WTC11 (cell line): ENCODE data around the gene THUMPD3. TPM values are rescaled to one million over a fixed set of nuclear protein-coding genes. Genes with fewer than 3 reads are reported as not detected.

Experiments
- ATAC-seq: fragments of 200-7000 bp; cut with Tn5 transposase; 2 replicates; pipeline ENCODE4 v1.10.0; 2021; ENCODE audit warnings: mild to moderate bottlenecking, moderate library complexity
- CTCF ChIA-PET: fragments of 300-600 bp; sonication (Branson Sonifier 250); formaldehyde crosslinking; loops from one replicate; lab custom pipeline; 2021; ENCODE audit warnings: antibody characterized with exemption; lab: Charles Lee
- POLR2A ChIA-PET: fragments of 350-600 bp; sonication (Branson Sonifier 250); formaldehyde crosslinking; loops from one replicate; lab custom pipeline; 2021; ENCODE audit warnings: antibody characterized with exemption; lab: Charles Lee
- DNase-seq: peaks from one replicate; pipeline ENCODE4 v3.0.0; 2021; ENCODE audit warnings: low spot score
- H3K27ac Mint-ChIP-seq: 2 replicates; pipeline ENCODE4 v1.8.0; 2021; ENCODE audit warnings: mixed read lengths
- H3K27me3 Mint-ChIP-seq: 2 replicates; pipeline ENCODE4 v1.8.0; 2021; ENCODE audit warnings: low read depth, mild to moderate bottlenecking, moderate library complexity, mixed read lengths
- H3K36me3 Mint-ChIP-seq: 2 replicates; pipeline ENCODE4 v1.8.0; 2021; ENCODE audit warnings: mixed read lengths
- H3K4me1 Mint-ChIP-seq: 2 replicates; pipeline ENCODE4 v1.8.0; 2022; ENCODE audit warnings: mixed read lengths
- H3K4me3 Mint-ChIP-seq: 2 replicates; pipeline ENCODE4 v1.8.0; 2021; ENCODE audit warnings: mild to moderate bottlenecking, moderate library complexity, mixed read lengths
- H3K9me3 Mint-ChIP-seq: 2 replicates; pipeline ENCODE4 v1.8.0; 2021; ENCODE audit warnings: mixed read lengths
- ATF2 ChIP-seq: sonication (generic); formaldehyde crosslinking; IDR thresholded peaks from 2 replicates; pipeline ENCODE4 v1.8.1; 2022; ENCODE audit warnings: low read depth, missing genetic modification reagents, borderline replicate concordance
- CBFB ChIP-seq: sonication (generic); formaldehyde crosslinking; IDR thresholded peaks from 2 replicates; pipeline ENCODE4 v1.8.1; 2022; ENCODE audit warnings: mild to moderate bottlenecking, low read depth, missing genetic modification reagents
- CDX4 ChIP-seq: fragments of 250-450 bp; sonication (Bioruptor Pico); IDR thresholded peaks from 2 replicates; pipeline ENCODE4 v1.9.0; 2021; ENCODE audit warnings: moderate library complexity, mild to moderate bottlenecking, inconsistent platforms, borderline replicate concordance
- CTCF ChIP-seq: fragments of 200-600 bp; IDR thresholded peaks from 2 replicates; pipeline ENCODE4 v1.8.0; 2022; ENCODE audit warnings: antibody characterized with exemption
- E2F1 ChIP-seq: sonication (generic); formaldehyde crosslinking; IDR thresholded peaks from 2 replicates; pipeline ENCODE4 v1.8.0; 2022; ENCODE audit warnings: mild to moderate bottlenecking, missing genetic modification reagents
- ESRRA ChIP-seq: sonication (generic); formaldehyde crosslinking; IDR thresholded peaks from 2 replicates; pipeline ENCODE4 v1.8.1; 2022; ENCODE audit warnings: mild to moderate bottlenecking, missing genetic modification reagents, borderline replicate concordance
- ETV6 ChIP-seq: sonication (generic); formaldehyde crosslinking; IDR thresholded peaks from 2 replicates; pipeline ENCODE4 v1.8.1; 2022; ENCODE audit warnings: mild to moderate bottlenecking, missing genetic modification reagents
- IRF2 ChIP-seq: sonication (generic); formaldehyde crosslinking; IDR thresholded peaks from 2 replicates; pipeline ENCODE4 v1.8.0; 2022; ENCODE audit warnings: low read depth, missing genetic modification reagents, borderline replicate concordance
- MXD4 ChIP-seq: fragments of 250-450 bp; sonication (Bioruptor Pico); IDR thresholded peaks from 2 replicates; pipeline ENCODE4 v1.8.0; 2021; ENCODE audit warnings: mild to moderate bottlenecking, moderate library complexity, borderline replicate concordance
- NFATC4 ChIP-seq: fragments of 250-450 bp; sonication (Bioruptor Pico); IDR thresholded peaks from 2 replicates; pipeline ENCODE4 v1.9.0; 2021; ENCODE audit warnings: mild to moderate bottlenecking
- PRDM15 ChIP-seq: sonication (generic); formaldehyde crosslinking; IDR thresholded peaks from 2 replicates; pipeline ENCODE4 v1.8.0; 2022; ENCODE audit warnings: missing genetic modification reagents
- SOX15 ChIP-seq: fragments of 250-450 bp; sonication (Bioruptor Pico); IDR thresholded peaks from 2 replicates; pipeline ENCODE4 v1.9.0; 2021; ENCODE audit warnings: mild to moderate bottlenecking
- TEAD1 ChIP-seq: sonication (generic); formaldehyde crosslinking; IDR thresholded peaks from 2 replicates; pipeline ENCODE4 v1.8.0; 2022; ENCODE audit warnings: mild to moderate bottlenecking, missing genetic modification reagents
- TEAD4 ChIP-seq: sonication (generic); formaldehyde crosslinking; IDR thresholded peaks from 2 replicates; pipeline ENCODE4 v1.8.0; 2022; ENCODE audit warnings: mild to moderate bottlenecking, missing genetic modification reagents
- ZBTB43 ChIP-seq: sonication (generic); formaldehyde crosslinking; IDR thresholded peaks from 2 replicates; pipeline ENCODE4 v1.8.1; 2023; ENCODE audit warnings: mild to moderate bottlenecking, missing genetic modification reagents
- ZNF281 ChIP-seq: sonication (generic); formaldehyde crosslinking; IDR thresholded peaks from 2 replicates; pipeline ENCODE4 v1.8.0; 2023; ENCODE audit warnings: mild to moderate bottlenecking, missing genetic modification reagents
- ZNF512 ChIP-seq: sonication (generic); formaldehyde crosslinking; IDR thresholded peaks from 2 replicates; pipeline ENCODE4 v1.8.1; 2022; ENCODE audit warnings: missing genetic modification reagents, borderline replicate concordance
- total RNA-seq: library from RNA; stranded (reverse); gene quantifications from 3 replicates; pipeline ENCODE4 v1.2.3, GENCODE V29; 2021

The THUMPD3 gene
- total RNA-seq, 1 experiment from 2014 or later, result 67.5 TPM

- Mint-ChIP-seq H3K27me3 (no peaks in the 10 kb centered on the region), H3K9me3 (no peaks in the 10 kb centered on the region), H3K4me3 (no peak overlapping the region), H3K27ac (no peak overlapping the region), H3K36me3 (peaks cover 75% of the 10 kb centered on the region), H3K4me1 (no peaks in the 10 kb centered on the region)
- DNase-seq (no peak), ATAC-seq (no peak)
- ChIA-PET CTCF (no interaction called here), POLR2A (no interaction called here)
- TF ChIP-seq TEAD1 (no peak), ESRRA (CRISPR knock-in tag) (no peak), IRF2 (CRISPR knock-in tag) (no peak), MXD4 (CRISPR knock-in tag) (no peak), E2F1 (CRISPR knock-in tag) (no peak)
Observed at GRCh38 chr3:9380014-9380413, 17.2 kb downstream of the THUMPD3 start.

GRCh38 chr3:9384141-9384828 lies 21.4 kb downstream of the THUMPD3 start:
- ATAC-seq (no peak), DNase-seq (no peak)
- H3K27ac Mint-ChIP-seq, result peak overlapping the region; percentile 40
- H3K27me3 Mint-ChIP-seq, result no peaks in the 10 kb centered on the region
- H3K36me3 Mint-ChIP-seq, result peaks cover 78% of the 10 kb centered on the region
- no peak overlapping the region for H3K4me3 Mint-ChIP-seq
- POLR2A ChIA-PET, result interaction anchor here (0.7 to 1.0 kb wide), 2 partner anchors 15 to 20 kb away, joined by 5 to 6 read pairs; no protein-coding TSS in a partner anchor
- peaks cover 3% of the 10 kb centered on the region; the same call in 1 of the 2 replicates for H3K4me1 Mint-ChIP-seq
- CTCF ChIA-PET, result interaction anchor here (1.6 kb wide), 1 partner anchor 31 kb away, joined by 6 read pairs; no protein-coding TSS in a partner anchor
- no peaks in the 10 kb centered on the region for H3K9me3 Mint-ChIP-seq
- no peak for TF ChIP-seq PRDM15
- no peak for TF ChIP-seq ZBTB43 (CRISPR knock-in tag)
- no peak for TF ChIP-seq IRF2 (CRISPR knock-in tag)
- TF ChIP-seq ZNF281 (CRISPR knock-in tag), result no peak
- TF ChIP-seq CBFB, result no peak
- no peak for TF ChIP-seq TEAD4 (CRISPR knock-in tag)
- no peak for TF ChIP-seq CTCF
- no peak for TF ChIP-seq NFATC4
- no peak for TF ChIP-seq ZNF512
- TF ChIP-seq ETV6 (CRISPR knock-in tag), result no peak
- no peak for TF ChIP-seq SOX15 (CRISPR knock-in tag)
- no peak for TF ChIP-seq ATF2 (CRISPR knock-in tag)
- no peak for TF ChIP-seq CDX4 (CRISPR knock-in tag)
- TF ChIP-seq, all 79 proteins: peak for 0
